Sigmoid colon (tissue), 4 donors: ENCODE data around the gene UBE4A.

ENCODE experiments used
- POLR2AphosphoS5 ChIP-seq, 4 donors: sonication (generic); formaldehyde crosslinking; IDR thresholded peaks; one replicate each; pipeline ENCODE4 v1.6.1; 2017; ENCODE audit warnings: antibody characterized with exemption in 4 of 4
- TF ChIP-seq, protein P1 (sequence below), 4 experiments: fragments of 450-650 bp in 3 of 4; fragments of 200-600 bp in 1 of 4; IDR thresholded peaks; one replicate each; pipeline ENCODE4 v1.5.1; 2016 to 2019; ENCODE audit warnings: antibody characterized with exemption in 4 of 4, mild to moderate bottlenecking in 3 of 4, moderate library complexity in 2 of 4

DNA sequence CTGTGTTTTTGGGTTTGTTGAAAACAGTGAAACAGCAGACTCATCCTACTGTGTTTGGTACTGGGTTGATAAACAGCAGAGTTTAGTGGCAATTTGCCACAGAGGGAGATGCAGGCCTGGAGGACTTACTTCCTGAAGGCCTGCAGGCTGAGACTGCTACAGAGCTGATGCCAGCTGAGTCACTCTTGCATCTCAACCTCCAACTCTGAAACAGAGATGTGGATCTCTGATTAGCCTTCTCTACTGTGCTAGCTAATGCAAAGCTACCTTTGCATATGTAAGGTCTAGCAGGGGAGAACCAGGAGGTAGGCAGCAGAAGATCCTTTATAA lies 56.3 kb downstream of the UBE4A start:
- TF ChIP-seq, protein P1, sequence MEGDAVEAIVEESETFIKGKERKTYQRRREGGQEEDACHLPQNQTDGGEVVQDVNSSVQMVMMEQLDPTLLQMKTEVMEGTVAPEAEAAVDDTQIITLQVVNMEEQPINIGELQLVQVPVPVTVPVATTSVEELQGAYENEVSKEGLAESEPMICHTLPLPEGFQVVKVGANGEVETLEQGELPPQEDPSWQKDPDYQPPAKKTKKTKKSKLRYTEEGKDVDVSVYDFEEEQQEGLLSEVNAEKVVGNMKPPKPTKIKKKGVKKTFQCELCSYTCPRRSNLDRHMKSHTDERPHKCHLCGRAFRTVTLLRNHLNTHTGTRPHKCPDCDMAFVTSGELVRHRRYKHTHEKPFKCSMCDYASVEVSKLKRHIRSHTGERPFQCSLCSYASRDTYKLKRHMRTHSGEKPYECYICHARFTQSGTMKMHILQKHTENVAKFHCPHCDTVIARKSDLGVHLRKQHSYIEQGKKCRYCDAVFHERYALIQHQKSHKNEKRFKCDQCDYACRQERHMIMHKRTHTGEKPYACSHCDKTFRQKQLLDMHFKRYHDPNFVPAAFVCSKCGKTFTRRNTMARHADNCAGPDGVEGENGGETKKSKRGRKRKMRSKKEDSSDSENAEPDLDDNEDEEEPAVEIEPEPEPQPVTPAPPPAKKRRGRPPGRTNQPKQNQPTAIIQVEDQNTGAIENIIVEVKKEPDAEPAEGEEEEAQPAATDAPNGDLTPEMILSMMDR (IDR thresholded peaks at IDR 0.05): no peak
- peak in 2 of 4 donors; percentile 35 to 39 for TF ChIP-seq POLR2AphosphoS5 (IDR thresholded peaks at IDR 0.05)
